Measurements from ENCODE around the gene GMPR2.
A peak's percentile ranks its signal among the peaks of the same experiment; 100 is the strongest.

The GMPR2 gene

DNA sequence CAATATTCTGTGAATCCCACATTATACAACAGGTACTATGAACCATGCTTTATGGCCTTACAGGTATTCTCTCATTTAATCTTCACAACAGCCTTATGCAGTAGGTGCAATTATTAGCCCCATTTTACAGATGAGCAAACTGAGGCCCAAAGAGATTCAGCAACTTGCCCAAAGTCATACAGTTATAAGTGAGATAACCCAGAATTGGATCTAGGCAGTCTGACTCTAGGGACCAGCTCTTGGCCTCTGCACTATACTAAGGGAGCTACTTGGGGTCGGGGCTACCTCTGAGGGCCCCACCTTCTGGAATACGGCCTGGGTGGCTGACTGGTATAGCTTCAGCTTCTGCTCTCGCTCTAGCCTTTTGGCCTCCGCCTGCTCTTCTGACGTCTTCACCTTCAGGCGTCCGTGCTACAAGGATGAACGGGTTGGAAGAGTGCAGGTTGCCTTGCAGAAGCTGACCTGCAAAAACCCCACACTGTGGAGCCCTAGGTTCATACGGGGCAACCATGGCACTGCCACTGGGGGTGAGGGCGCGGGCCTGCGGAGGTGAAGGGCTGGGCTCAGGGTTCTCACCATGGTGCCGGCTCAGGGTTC lies 37.9 kb downstream of the GMPR2 start:
- no peak for DNase-seq

DNA sequence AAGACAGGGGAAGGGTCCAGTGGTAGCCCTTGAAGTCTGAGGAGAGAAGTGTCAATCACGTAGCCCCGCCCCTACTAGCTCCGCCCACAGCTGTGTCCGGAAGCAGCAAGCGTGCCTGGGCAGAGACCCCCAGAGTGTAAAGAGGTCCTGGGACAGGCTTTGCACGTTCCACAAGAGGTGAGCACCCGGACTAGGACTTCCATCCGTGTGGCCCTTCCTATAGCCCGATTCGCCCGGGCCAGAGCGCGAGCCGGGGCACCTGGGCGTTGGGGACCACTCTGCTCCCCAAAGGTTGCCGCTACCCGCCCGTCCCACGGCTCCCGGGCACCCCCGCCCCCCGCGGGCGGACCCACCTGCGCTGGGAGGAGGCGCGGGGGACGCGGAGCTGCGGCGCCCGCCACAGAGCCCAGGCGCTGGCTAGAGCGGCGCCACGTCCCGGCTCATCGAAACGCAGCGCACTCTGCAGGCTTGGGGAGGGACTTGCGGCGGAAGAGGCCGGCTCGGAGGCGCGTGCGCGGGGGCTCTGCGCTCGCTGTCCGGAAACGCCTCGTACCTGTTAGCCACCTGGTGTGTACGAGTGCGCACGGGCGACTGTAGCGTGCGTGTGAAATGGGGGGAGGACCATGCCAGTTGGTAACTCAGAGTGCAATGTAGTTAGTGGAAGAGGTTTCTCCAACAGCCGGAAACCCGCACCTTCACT lies 38.6 kb downstream of the GMPR2 start, which contains the start of gene RABGGTA:
Gene RABGGTA, minus strand, starts transcription at position 464 of the 700 bp plus-strand sequence. CDS start 482 bp downstream, outside the sequence.
- peak; percentile 69 for DNase-seq

DNA sequence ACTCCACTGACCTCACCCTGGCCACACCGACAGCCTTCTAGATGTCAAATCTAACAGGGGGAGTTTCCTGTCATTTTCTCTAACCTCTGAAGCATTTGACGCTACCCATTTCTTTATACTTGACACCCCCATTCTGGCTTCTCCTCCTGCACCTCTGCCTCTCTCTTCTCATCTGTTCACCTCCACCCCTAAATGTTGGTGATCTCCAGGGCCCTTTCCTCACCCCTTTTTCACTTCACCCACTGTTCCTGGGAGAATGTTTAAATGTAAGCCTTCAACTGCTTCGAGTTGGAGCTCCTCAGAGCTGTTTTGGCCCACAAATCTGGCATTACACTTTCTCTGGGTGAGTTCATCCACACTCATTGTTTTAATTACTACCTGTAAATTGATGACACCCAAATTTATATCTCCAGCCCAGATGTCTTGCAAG lies 39.1 kb downstream of the GMPR2 start:
- no peak for DNase-seq

DNA sequence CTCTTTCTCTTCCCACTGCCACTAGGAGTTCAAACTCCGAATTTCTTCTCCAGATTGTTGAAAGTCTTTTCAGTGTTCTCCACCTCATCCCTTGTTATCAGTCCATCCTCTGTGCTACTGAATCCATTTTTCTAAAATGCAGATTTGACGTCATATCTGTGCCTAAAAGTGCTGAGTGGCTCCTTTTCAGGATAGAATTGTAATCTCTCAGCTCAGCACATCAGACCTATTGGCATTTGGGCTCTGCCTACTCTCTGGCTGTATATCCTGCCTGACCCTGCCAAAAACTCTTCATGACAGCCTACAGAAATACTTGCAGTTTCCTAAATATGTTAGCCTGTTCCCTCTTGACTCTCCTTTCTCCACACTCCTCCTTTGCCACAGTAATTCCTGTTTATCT lies 39.7 kb downstream of the GMPR2 start:
- DNase-seq = no peak

DNA sequence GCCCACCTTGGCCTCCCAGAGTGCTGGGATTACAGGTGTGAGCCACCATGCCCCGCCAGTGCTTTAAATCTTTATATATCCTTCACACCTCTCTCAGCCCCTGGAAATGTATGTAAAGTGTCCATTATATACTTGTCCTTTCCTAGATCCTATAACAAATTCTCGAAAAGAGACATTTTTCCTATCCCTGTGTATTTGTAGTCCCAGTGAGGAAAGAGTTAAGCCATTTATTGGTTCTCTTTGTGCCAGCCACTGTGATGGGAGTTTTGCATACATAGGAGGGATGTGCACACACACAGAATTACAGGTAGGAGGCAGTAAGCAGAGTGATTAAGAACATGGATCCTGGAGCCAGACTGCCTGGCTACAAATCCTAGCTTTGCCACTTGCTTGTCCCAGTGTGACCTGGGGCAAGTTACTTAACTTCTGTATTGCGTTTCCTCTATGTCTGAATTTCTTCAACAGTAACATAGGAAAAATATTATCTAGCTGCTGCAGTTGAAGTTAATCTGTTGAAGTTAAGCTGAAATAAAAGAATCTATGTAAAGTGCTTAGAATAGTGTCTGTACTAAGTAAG lies 40.8 kb downstream of the GMPR2 start:
- DNase-seq = no peak

DNA sequence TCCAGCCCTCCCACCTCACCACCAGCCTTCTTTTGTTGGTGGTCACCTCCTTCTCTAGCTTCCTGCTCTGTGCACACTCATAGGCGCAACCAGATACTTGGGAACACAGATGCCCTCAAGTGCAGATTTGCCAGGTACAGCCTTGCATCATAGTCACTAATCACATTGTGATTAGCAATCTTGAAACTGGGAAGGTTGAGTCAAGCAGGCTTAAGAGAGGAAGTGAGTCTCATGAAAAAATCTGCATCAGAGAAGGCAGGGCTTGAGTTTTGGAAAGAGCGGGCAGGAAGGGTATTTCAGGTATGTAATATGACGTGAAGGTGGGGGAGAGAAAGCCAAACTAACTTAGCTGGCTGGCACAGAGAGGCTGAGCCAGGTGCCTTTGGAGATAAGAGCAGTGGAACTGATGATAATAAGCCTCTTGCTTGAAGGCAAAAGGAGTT lies 41.4 kb downstream of the GMPR2 start:
- no peak for DNase-seq

DNA sequence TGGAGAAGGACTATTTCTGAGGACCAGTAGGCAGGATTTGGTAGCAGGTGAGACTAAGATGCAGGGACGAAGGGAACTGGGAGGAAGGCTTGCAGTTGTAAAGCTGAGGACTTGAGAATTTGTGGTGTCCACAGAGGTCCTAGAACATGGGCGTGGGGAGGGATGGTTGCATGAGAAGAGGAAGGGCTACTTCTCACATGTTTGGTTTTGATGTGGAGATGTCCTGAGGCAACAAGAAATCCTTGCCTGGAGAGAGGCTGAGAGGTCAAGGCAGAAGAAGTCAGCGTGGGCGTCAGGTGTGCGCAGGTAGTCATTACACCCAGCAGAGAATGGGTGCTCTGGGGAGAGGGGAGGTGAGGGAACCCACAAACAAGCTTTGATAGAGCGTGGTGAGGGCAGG lies 44.3 kb downstream of the GMPR2 start:
- DNase-seq = no peak

DNA sequence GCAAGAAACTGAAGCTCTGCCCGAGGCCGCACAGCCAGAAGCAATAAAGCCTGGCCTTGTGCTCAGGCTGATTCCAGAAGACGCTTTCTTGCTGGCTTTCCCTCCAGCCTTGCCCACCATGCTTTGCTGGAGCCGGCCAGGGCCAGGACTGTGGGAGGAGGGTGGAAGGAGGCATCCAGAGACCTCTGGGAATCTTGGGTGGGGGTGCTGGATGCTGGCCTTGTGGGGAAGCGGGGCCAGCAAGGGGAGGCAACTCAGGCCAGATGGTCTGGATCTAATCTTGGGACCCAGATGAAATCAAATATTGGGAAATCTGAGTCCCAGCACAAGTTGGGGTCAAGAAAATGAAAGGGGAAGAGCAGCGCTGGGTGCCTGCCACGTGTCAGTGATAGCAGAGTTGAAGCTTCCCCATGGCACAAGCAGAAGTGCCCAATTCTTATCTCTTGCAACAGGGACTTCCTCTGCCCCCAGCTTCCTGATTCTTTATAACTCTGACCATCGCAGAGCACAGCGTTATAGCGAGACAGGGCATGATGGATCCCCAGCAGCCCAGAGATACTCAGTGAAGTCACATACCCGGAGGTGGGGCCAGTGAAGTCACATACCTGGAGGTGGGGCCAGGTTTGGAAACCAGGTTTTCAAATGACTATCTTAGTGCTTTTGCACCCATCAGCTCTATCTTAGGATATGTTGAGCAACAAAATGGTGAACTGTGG lies 45.0 kb downstream of the GMPR2 start:
- DNase-seq = no peak

DNA sequence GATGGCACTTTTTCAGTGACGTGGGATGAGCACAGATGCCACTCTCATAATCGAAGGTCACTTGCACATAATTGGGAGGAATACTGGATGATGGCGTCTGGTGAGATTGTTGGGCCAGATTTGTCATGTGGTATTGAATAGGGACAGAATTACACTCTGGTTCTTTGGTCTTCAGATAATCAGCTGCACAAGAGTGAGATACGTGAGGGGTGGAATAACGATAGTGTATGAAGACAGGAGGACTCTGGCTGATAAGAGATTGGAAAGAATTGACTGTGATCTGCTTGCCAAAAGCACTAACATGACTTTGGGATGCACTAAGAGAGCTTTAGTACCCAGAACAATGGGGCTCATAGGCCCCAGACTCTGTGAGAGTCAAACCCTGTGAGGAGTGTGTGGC lies 45.7 kb downstream of the GMPR2 start:
- DNase-seq = no peak

DNA sequence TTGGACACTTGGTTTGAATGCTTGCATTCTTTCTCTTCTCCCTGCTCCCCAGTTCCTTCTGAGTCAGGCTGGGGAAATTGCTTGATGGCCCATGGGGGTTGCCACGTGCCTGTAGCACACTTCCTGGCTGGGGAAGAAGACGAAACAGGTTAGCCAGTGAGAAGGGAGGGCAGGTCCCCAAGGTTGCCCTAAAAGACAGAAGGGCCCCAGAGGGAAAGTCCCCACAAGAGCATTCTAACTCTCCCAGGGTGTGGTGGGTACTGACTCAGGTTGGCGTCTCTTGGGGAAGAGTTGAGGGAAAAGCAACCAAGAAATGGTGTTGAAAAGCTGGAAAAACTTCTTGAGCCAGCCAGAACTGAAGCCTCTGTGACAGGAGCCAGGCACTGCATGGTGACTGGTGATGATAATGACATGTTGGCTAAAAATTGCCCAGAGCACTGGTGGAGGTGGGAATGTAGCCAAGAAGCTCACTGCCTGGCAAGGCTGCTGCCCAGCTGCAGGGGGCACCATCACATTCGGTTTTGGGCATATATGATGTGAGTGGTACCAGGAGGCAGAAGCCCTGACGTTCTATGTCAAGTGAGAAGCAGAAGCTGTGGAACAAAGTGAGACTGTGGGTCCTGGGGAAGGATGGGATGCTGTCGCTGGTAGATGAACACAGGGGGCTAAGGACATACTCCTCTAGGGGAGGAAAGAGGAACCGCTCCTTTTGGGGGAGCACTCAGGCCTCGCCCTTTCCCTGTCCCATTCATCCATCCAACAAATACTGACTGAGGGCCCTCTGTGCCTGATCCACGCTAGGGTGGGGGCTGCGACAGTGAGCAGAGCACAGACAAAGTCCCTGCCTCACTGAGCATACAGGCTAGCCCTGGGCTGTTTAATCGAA lies 46.8 kb downstream of the GMPR2 start:
- DNase-seq = no peak

DNA sequence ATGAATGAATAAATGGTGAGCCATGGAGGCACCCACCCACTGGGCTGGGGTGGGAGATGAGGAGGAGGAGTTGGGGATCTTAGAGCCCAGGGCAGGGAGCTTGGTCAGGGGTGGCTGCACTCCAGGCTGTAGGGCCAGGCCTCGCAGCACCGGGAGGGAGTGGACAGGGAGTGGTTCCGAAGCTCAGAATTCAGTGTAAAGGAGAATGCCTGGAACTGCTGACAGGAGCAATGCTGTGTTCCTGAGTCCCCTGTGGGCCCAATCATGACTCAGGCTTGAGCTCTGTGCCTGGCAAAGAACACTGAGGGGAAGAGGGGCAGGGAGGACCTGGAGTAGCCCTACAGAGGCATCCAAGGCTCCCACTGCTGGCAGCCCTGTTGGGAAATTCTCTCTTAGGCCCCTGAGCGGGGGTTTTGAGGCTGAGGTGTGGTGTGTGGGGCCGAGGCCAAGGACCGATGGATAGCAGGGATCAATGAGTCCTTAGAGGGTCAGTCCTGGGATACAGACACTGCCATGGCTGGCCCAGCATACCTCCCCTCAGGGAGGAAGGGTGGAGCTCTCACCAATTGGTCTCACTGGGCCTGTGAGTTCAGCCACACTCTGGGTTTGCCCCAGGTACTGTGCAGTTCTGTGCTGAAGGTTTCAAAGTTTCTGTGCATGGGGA lies 48.2 kb downstream of the GMPR2 start:
- DNase-seq = no peak

DNA sequence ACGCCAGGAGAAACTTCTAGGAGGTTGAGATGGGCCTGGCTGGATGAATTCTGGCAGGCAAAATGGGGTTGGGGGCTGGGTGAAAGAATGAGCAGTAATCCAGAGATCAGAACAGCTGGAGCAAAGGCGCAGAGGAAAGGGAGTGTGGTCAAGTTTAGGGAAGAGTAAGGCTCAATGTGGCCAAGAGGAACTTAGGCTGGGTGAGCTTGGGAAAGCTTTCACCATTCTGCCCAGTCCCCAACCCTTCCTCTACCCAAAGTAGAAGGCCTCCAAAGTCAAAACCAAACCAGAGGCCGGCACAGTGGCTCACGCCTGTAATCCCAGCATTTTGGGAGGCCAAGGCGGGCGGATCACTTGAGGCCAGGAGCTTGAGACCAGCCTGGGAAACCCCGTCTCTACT lies 48.9 kb downstream of the GMPR2 start:
- DNase-seq = no peak

DNA sequence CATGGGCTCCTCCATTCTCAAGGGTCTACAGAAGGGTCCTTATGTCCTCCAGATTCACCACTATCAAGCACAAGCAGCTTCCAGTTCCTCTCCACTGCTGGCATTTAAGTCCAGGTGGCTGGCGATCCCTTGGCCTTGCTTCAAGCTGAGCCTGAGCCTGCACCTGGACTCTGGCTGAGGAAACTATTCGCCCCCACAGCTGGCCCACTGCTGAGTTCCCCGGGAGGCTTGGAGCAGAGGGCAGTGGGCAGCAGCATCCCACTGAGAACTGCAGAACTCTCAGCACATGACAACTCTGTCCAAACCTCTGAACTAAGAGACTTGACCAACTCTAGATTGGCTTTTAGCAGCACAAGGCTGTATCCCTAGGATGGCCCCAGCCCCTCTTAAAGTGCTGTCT lies 50.0 kb downstream of the GMPR2 start:
- no peak for DNase-seq

DNA sequence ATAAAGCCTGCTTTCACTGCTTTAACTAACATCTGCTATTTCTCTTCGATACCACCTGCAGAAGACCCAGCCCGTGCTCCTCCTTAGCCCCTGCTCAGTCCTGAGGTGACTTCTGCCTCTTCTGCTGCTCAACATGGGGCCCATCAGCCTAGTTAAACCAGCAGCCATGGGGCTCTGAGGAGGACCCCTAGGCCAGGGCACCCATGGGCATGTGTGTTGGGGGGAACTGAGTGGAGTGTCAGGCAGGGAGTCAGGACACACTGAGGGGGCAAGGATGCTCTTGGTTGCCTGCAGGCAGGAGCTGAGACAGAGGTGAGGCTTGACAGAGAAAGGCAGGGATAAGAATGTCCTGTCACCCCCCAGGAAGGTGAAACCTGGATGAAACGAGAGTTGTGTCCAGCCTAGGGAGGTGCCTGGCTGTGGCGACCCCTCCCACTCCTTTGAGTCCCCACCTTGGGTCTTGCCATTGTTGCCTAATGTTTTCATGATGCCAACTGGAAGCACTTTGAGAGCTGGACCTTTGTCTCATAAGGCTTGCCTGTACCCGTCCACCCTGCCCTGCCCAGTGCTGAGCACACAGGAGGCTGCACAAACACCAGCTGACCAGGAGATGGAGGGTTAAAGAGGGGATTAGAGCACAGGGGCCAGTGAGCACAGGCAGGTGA lies 51.2 kb downstream of the GMPR2 start:
- no peak for DNase-seq

DNA sequence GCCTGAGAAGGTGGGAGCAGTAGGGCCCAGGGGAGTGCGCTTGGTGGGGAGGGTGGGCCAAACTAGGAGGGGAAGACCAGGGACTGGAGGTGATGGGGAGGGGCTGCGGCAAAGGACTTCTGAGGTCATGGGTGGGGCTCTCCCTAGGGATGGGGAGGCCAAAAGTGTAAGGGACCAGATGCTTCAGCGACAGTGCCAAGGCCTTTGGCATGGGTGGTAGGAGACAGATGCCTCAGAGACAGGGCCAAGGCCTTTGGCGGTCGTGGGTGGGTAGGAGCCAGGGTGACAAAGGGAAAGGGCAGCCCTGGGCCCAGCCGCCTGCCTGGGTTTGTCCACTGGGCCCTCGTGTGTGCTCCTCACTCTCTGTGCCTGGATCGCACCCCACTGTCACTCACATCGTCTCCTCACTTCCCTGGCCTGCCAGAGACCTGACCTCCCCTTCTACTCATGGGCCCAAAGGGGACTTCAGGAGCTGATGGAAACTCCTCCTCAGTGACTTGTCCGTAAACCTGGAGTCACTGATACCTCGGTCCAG lies 51.8 kb downstream of the GMPR2 start:
- no peak for DNase-seq

DNA sequence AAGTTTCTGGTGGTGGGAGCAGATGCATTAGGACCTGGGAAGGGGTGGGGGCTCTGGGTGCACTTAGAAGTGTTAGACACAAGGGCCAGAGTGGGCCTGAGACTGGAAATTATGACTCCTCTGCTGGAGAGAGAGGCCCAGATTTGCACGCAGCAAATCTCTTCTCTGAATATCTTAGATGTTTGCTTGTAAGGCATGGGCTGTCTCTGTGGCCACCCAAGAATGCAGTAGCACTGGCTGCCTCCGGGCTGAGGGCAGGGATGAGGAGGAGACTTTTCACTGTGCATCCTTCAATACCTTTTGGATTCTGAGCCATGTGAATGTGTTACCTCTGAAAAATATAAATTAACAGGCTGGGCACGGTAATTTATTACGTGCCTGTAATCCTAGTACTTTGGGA lies 52.6 kb downstream of the GMPR2 start:
- no peak for DNase-seq

DNA sequence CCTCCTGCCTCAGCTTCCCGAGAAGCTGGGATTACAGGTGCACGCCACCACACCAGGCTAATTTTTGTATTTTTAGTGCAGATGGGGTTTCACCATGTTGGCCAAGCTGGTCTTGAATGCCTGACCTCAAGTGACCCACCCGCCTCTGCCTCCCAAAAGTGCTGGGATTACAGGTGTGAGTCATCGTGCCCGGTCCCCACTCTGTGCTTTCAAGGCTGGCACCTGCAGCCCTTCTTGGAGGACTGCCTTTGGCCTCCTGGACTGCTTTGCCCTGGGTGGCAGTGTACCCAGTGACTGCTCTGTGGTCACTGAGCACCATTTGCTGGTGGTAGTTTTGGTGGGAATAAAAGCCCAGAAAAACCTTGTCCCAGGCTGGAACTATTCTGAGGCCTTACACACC lies 54.3 kb downstream of the GMPR2 start:
- no peak for DNase-seq
